ACC112 (cell line): ENCODE data around the gene ANKRD65.
"Not testable (repeated sequence)": the region's sequence is repeated elsewhere in the genome, so short reads cannot be mapped to it uniquely, and the experiment has no call there.

Experiments
- H2AFZ ChIP-seq: fragments of 200-600 bp; sonication (generic); one replicate; pipeline ENCODE4 v1.6.0; 2017; ENCODE audit warnings: antibody characterized with exemption, low read length; ENCODE audit not compliant: unreplicated experiment
- H3K27ac ChIP-seq: fragments of 200-600 bp; sonication (generic); 2 replicates; pipeline ENCODE4 v1.5.1; 2014; ENCODE audit warnings: low read depth, mild to moderate bottlenecking, antibody characterized with exemption, low read length, moderate library complexity
- H3K27me3 ChIP-seq: fragments of 200-600 bp; sonication (generic); 2 replicates; pipeline ENCODE4 v1.6.1; 2014; ENCODE audit warnings: mild to moderate bottlenecking, antibody characterized with exemption, low read length, moderate library complexity, mixed read lengths; ENCODE audit not compliant: insufficient read depth
- H3K36me3 ChIP-seq: fragments of 200-600 bp; sonication (generic); 2 replicates; pipeline ENCODE4 v1.6.1; 2016; ENCODE audit warnings: mild to moderate bottlenecking, antibody characterized with exemption, low read length, moderate library complexity, mixed read lengths; ENCODE audit not compliant: insufficient read depth
- H3K4me1 ChIP-seq: fragments of 200-600 bp; sonication (generic); one replicate; pipeline ENCODE4 v1.6.1; 2016; ENCODE audit warnings: low read length, mixed read lengths; ENCODE audit not compliant: insufficient read depth, unreplicated experiment, control insufficient read depth
- H3K4me3 ChIP-seq: fragments of 200-600 bp; sonication (generic); 2 replicates; pipeline ENCODE4 v1.5.1; 2014; ENCODE audit warnings: mild to moderate bottlenecking, low read depth, low read length
- H3K79me2 ChIP-seq: fragments of 200-600 bp; sonication (generic); one replicate; pipeline ENCODE4 v1.6.0; 2016; ENCODE audit warnings: low read length; ENCODE audit not compliant: control insufficient read depth, unreplicated experiment, insufficient read depth

ANKRD65 gene

GRCh38 chr1:1422465-1423244 is 1.6 kb upstream of the ANKRD65 start:
- Histone ChIP-seq H3K27ac (no peak overlapping the region), H3K27me3 (peaks cover 8% of the 10 kb centered on the region; the same call in 1 of the 2 replicates), H3K4me1 (peaks cover 9% of the 10 kb centered on the region), H3K4me3 (no peak overlapping the region), H2AFZ (no peak overlapping the region), H3K79me2 (no peaks in the 10 kb centered on the region), H3K36me3 (no peaks in the 10 kb centered on the region)

GRCh38 chr1:1421907-1422464 is 910 bp upstream of the ANKRD65 start:
- no peak overlapping the region for H3K27ac ChIP-seq
- peaks cover 8% of the 10 kb centered on the region; the same call in 1 of the 2 replicates for H3K27me3 ChIP-seq
- peaks cover 9% of the 10 kb centered on the region for H3K4me1 ChIP-seq
- H3K4me3 ChIP-seq: no peak overlapping the region
- H3K36me3 ChIP-seq: no peaks in the 10 kb centered on the region
- H2AFZ ChIP-seq: no peak overlapping the region
- no peaks in the 10 kb centered on the region for H3K79me2 ChIP-seq

GRCh38 chr1:1420654-1421141 is 378 bp downstream of the ANKRD65 start:
- peaks cover 9% of the 10 kb centered on the region for H3K4me1 ChIP-seq
- no peak overlapping the region for H3K27ac ChIP-seq
- H3K27me3 ChIP-seq: peaks cover 8% of the 10 kb centered on the region; the same call in 1 of the 2 replicates
- no peaks in the 10 kb centered on the region for H3K36me3 ChIP-seq
- no peak overlapping the region for H2AFZ ChIP-seq
- H3K79me2 ChIP-seq: no peaks in the 10 kb centered on the region
- H3K4me3 ChIP-seq: no peak overlapping the region

GRCh38 chr1:1419813-1420653 is 1.0 kb downstream of the ANKRD65 start:
- peaks cover 8% of the 10 kb centered on the region; the same call in 1 of the 2 replicates for H3K27me3 ChIP-seq
- H3K27ac ChIP-seq: no peak overlapping the region
- no peaks in the 10 kb centered on the region for H3K36me3 ChIP-seq
- H2AFZ ChIP-seq: no peak overlapping the region
- no peaks in the 10 kb centered on the region for H3K79me2 ChIP-seq
- H3K4me1 ChIP-seq: peaks cover 9% of the 10 kb centered on the region
- H3K4me3 ChIP-seq: peak overlapping the region; percentile 33; the same call in 1 of the 2 replicates

GRCh38 chr1:1419363-1419812 is 1.7 kb downstream of the ANKRD65 start:
- Histone ChIP-seq H3K4me3 (no peak overlapping the region), H3K36me3 (no peaks in the 10 kb centered on the region), H3K4me1 (peaks cover 9% of the 10 kb centered on the region), H3K27me3 (peaks cover 8% of the 10 kb centered on the region; the same call in 1 of the 2 replicates), H2AFZ (no peak overlapping the region), H3K79me2 (no peaks in the 10 kb centered on the region), H3K27ac (no peak overlapping the region)

GRCh38 chr1:1418464-1419362 is 2.4 kb downstream of the ANKRD65 start:
- no peak overlapping the region for H3K4me3 ChIP-seq
- no peaks in the 10 kb centered on the region for H3K79me2 ChIP-seq
- peaks cover 8% of the 10 kb centered on the region; the same call in 1 of the 2 replicates for H3K27me3 ChIP-seq
- H3K4me1 ChIP-seq: peaks cover 9% of the 10 kb centered on the region
- H2AFZ ChIP-seq: no peak overlapping the region
- no peaks in the 10 kb centered on the region for H3K36me3 ChIP-seq
- H3K27ac ChIP-seq: no peak overlapping the region

- not testable (repeated sequence) for H3K4me3 ChIP-seq, H3K4me1 ChIP-seq, H3K79me2 ChIP-seq, H3K36me3 ChIP-seq, H2AFZ ChIP-seq, H3K27me3 ChIP-seq, H3K27ac ChIP-seq
Measured at GRCh38 chr1:1417825-1418463, 3.1 kb downstream of the ANKRD65 start.

GRCh38 chr1:1417396-1417795 is 3.7 kb downstream of the ANKRD65 start:
- H3K79me2 ChIP-seq, H3K36me3 ChIP-seq, H2AFZ ChIP-seq, H3K4me1 ChIP-seq, H3K4me3 ChIP-seq, H3K27me3 ChIP-seq, H3K27ac ChIP-seq: not testable (repeated sequence)

- Histone ChIP-seq H3K27me3 (peaks cover 3% of the 10 kb centered on the region; the same call in 1 of the 2 replicates), H3K4me3 (no peak overlapping the region), H2AFZ (no peak overlapping the region), H3K36me3 (no peaks in the 10 kb centered on the region), H3K4me1 (no peaks in the 10 kb centered on the region), H3K79me2 (no peaks in the 10 kb centered on the region), H3K27ac (no peak overlapping the region)
Measured at GRCh38 chr1:1415751-1416150, 5.3 kb downstream of the ANKRD65 start.
